BJ (cell line): ENCODE results near the gene CSPG5. TPM values are rescaled to one million over a fixed set of nuclear protein-coding genes. Genes with fewer than 3 reads are reported as not detected.

Experiments
- CTCF ChIA-PET: fragments of 350-600 bp; formaldehyde crosslinking; extraction: SDS; loops from one replicate; lab custom pipeline; 2021; ENCODE audit warnings: antibody characterized with exemption, inconsistent platforms; lab: Yijun Ruan, JAX
- POLR2A ChIA-PET: fragments of 300-600 bp; sonication (Branson Sonifier 250); formaldehyde crosslinking; extraction: SDS; loops from one replicate; lab custom pipeline; 2021; ENCODE audit warnings: antibody characterized with exemption; lab: Charles Lee
- DNase-seq: peaks from one replicate; pipeline ENCODE4 v3.0.0-alpha.2; 2011; ENCODE audit warnings: low read depth
- H3K27me3 ChIP-seq: 2 replicates; pipeline ENCODE4 v1.6.0; 2011; ENCODE audit warnings: low read length; ENCODE audit not compliant: control insufficient read depth, insufficient read depth
- H3K36me3 ChIP-seq: 2 replicates; pipeline ENCODE4 v1.5.1; 2011; ENCODE audit warnings: low read length; ENCODE audit not compliant: control insufficient read depth, insufficient read depth
- H3K4me3 ChIP-seq: 2 replicates; pipeline ENCODE4 v1.5.1; 2011; ENCODE audit warnings: low read depth, mild to moderate bottlenecking, control low read depth, low read length
- polyA plus RNA-seq: library from polyadenylated mRNA; depleted of rRNA; stranded (reverse); fragments of >200 nt; gene quantifications from 2 replicates; pipeline ENCODE4 v1.2.3, GENCODE V29; 2011
- TF ChIP-seq, protein P1 (sequence below): IDR thresholded peaks from 2 replicates; pipeline ENCODE4 v1.5.1; 2011; ENCODE audit warnings: low read depth, mild to moderate bottlenecking, control low read depth, inconsistent platforms, low read length, moderate library complexity; ENCODE audit not compliant: insufficient read depth

The CSPG5 gene
- polyA plus RNA-seq, 1 experiment, result 0.04 TPM

- peaks cover 12% of the 10 kb centered on the region for H3K36me3 ChIP-seq
- H3K27me3 ChIP-seq, result no peaks in the 10 kb centered on the region
- no peak for DNase-seq
- TF ChIP-seq, protein P1, sequence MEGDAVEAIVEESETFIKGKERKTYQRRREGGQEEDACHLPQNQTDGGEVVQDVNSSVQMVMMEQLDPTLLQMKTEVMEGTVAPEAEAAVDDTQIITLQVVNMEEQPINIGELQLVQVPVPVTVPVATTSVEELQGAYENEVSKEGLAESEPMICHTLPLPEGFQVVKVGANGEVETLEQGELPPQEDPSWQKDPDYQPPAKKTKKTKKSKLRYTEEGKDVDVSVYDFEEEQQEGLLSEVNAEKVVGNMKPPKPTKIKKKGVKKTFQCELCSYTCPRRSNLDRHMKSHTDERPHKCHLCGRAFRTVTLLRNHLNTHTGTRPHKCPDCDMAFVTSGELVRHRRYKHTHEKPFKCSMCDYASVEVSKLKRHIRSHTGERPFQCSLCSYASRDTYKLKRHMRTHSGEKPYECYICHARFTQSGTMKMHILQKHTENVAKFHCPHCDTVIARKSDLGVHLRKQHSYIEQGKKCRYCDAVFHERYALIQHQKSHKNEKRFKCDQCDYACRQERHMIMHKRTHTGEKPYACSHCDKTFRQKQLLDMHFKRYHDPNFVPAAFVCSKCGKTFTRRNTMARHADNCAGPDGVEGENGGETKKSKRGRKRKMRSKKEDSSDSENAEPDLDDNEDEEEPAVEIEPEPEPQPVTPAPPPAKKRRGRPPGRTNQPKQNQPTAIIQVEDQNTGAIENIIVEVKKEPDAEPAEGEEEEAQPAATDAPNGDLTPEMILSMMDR, result no peak
- ChIA-PET CTCF (no interaction called here), POLR2A (no interaction called here)
- no peak overlapping the region for H3K4me3 ChIP-seq
Observed at GRCh38 chr3:47610583-47610982, 31.9 kb upstream of the CSPG5 start.

DNA sequence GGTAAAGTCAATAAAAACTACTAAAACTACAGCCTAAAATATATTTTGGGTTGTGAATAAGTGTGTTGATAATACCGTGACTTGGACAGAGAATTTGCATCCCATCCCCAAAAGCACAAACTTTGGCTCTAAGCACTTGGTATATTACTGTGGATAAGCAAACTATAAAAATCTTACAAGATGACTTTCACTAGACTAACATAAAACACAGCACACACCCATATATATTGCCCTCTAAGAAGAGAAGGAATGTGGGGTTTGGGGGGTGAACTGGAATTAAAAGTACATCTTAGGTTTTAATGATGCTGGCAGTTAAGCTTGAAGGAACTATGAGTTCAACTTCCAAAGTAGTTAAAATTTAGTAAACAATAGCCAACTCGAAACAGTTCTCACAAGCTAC is 28.7 kb upstream of the CSPG5 start:
- CTCF ChIA-PET, result interaction anchor here (1.2 kb wide), 1 partner anchor 9 kb away, joined by 3 read pairs; no protein-coding TSS in a partner anchor
- Histone ChIP-seq H3K4me3 (no peak overlapping the region), H3K36me3 (peaks cover 14% of the 10 kb centered on the region), H3K27me3 (no peaks in the 10 kb centered on the region)
- DNase-seq, result no peak
- TF ChIP-seq, protein P1, result no peak
- POLR2A ChIA-PET, result no interaction called here

DNA sequence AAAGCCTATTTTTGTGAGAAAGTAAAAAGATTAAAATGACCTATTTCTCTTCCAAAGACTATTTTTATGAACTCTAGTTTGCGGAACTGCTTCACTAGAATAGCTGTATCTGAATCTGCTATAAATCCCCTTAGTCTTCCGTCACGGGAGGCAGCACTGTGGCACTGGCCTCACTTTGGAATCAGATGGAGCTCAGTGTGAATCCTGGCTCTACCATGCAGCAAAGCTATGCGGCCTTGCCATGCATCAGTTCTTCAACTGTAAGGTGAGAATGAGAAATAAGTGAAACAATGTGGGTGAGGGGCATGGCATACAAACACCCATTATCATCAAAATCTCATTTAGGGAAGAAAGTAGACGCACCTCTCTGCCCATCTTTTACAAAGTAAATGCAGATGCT is 27.5 kb upstream of the CSPG5 start:
- CTCF ChIA-PET, result interaction anchor here (1.0 kb wide), 2 partner anchors 12 to 34 kb away, joined by 3 to 4 read pairs; no protein-coding TSS in a partner anchor
- H3K27me3 ChIP-seq, result no peaks in the 10 kb centered on the region
- POLR2A ChIA-PET, result no interaction called here
- H3K4me3 ChIP-seq, result no peak overlapping the region
- TF ChIP-seq, protein P1, result no peak
- peaks cover 14% of the 10 kb centered on the region for H3K36me3 ChIP-seq
- no peak for DNase-seq

- POLR2A ChIA-PET, result no interaction called here
- TF ChIP-seq, protein P1, result no peak
- Histone ChIP-seq H3K36me3 (peaks cover 14% of the 10 kb centered on the region), H3K27me3 (no peaks in the 10 kb centered on the region), H3K4me3 (no peak overlapping the region)
- no peak for DNase-seq
- CTCF ChIA-PET, result interaction anchor here (1.0 kb wide), 1 partner anchor 13 kb away, joined by 4 read pairs; no protein-coding TSS in a partner anchor
Observed at GRCh38 chr3:47605652-47606051, 27.0 kb upstream of the CSPG5 start.

GRCh38 chr3:47604145-47604544 is 25.5 kb upstream of the CSPG5 start:
- H3K27me3 ChIP-seq, result no peaks in the 10 kb centered on the region
- H3K36me3 ChIP-seq, result peaks cover 10% of the 10 kb centered on the region
- H3K4me3 ChIP-seq, result no peak overlapping the region
- CTCF ChIA-PET, result interaction anchor here (0.7 kb wide), 1 partner anchor 31 kb away, joined by 3 read pairs; no protein-coding TSS in a partner anchor
- POLR2A ChIA-PET, result interaction anchor here (0.5 kb wide), 1 partner anchor 659 kb away, joined by 3 read pairs; no protein-coding TSS in a partner anchor
- TF ChIP-seq, protein P1, result no peak
- DNase-seq, result no peak
